Vagina (tissue), 2 donors: ENCODE data around the gene TMEM154.

Experiments
- CTCF ChIP-seq, 3 experiments: fragments of 450-650 bp in 2 of 3; fragments of 200-600 bp in 1 of 3; sonication (generic) in 1 of 3; IDR thresholded peaks; one replicate each; pipeline ENCODE4 v1.5.1; 2017 to 2019; ENCODE audit warnings: antibody characterized with exemption in 3 of 3, mild to moderate bottlenecking in 2 of 3, moderate library complexity in 2 of 3
- POLR2A ChIP-seq, 2 donors: fragments of 450-650 bp; IDR thresholded peaks; one replicate each; pipeline ENCODE4 v1.6.1; 2017; ENCODE audit warnings: antibody characterized with exemption in 2 of 2, mild to moderate bottlenecking in 2 of 2, moderate library complexity in 2 of 2
- POLR2AphosphoS5 ChIP-seq, 2 donors: sonication (generic); formaldehyde crosslinking; IDR thresholded peaks; one replicate each; pipeline ENCODE4 v1.9.0; 2017; ENCODE audit warnings: antibody characterized with exemption in 2 of 2, mild to moderate bottlenecking in 2 of 2, low read depth in 1 of 2; ENCODE audit not compliant: insufficient read depth in 1 of 2

DNA sequence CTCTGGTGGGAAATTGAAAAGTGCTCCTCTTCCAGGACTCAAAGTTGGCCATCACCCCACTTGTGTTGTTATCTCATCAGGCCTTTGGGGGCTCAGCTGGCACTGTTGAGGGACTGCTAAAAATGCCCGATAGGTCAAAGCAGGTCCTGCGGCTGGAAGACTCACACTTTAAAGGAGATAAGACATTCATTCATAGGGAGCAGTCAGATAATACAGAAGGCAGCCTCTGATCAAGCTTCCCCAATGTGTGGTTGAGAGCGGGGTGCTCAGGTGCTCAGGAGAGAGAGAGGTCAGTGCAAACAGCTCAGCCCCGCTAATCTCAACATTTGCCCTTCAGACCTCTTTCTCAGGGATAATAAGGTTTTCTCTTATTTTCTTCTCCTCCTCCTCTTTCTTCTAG, 70.3 kb downstream of the TMEM154 start:
- no peak for TF ChIP-seq POLR2AphosphoS5 (IDR thresholded peaks at IDR 0.05; ENCODE audit: insufficient read depth in 1 of 2, low read depth in 1 of 2)
- TF ChIP-seq CTCF (IDR thresholded peaks at IDR 0.05), result no peak
- TF ChIP-seq POLR2A (IDR thresholded peaks at IDR 0.05), result no peak
